Stimulated activated naive CD8-positive, alpha-beta T cell treated with anti-CD3 and anti-CD28 coated beads, Interleukin-15, Interleukin-2, amounts not matched to agents 100 ng/mL and 50 ng/mL, for 24 hours (primary cell): ENCODE results near the gene CD47.
A peak's percentile ranks its signal among the peaks of the same experiment; 100 is the strongest.

Experiments used
- H3K27ac Mint-ChIP-seq: one replicate; pipeline ENCODE4 v1.8.0; 2021; ENCODE audit warnings: mild to moderate bottlenecking, mixed read lengths
- H3K27me3 Mint-ChIP-seq: one replicate; pipeline ENCODE4 v1.8.0; 2021; ENCODE audit warnings: mixed read lengths
- H3K36me3 Mint-ChIP-seq: one replicate; pipeline ENCODE4 v1.8.0; 2021; ENCODE audit warnings: low read depth, mixed read lengths
- H3K4me1 Mint-ChIP-seq: one replicate; pipeline ENCODE4 v1.8.0; 2021; ENCODE audit warnings: low read depth, mixed read lengths
- H3K4me3 Mint-ChIP-seq: one replicate; pipeline ENCODE4 v1.8.0; 2021; ENCODE audit warnings: mild to moderate bottlenecking, mixed read lengths
- H3K9me3 Mint-ChIP-seq: one replicate; pipeline ENCODE4 v1.8.0; 2021; ENCODE audit warnings: mixed read lengths

The CD47 gene

GRCh38 chr3:108008931-108009639, 81.7 kb downstream of the CD47 start:
- H3K27me3 Mint-ChIP-seq, result peaks cover 7% of the 10 kb centered on the region
- no peak overlapping the region for H3K27ac Mint-ChIP-seq
- no peaks in the 10 kb centered on the region for H3K36me3 Mint-ChIP-seq
- H3K9me3 Mint-ChIP-seq, result no peaks in the 10 kb centered on the region
- H3K4me1 Mint-ChIP-seq, result peaks cover 23% of the 10 kb centered on the region
- H3K4me3 Mint-ChIP-seq, result no peak overlapping the region

- H3K36me3 Mint-ChIP-seq, result no peaks in the 10 kb centered on the region
- H3K9me3 Mint-ChIP-seq, result no peaks in the 10 kb centered on the region
- H3K27ac Mint-ChIP-seq, result no peak overlapping the region
- H3K27me3 Mint-ChIP-seq, result peaks cover 7% of the 10 kb centered on the region
- no peak overlapping the region for H3K4me3 Mint-ChIP-seq
- peaks cover 23% of the 10 kb centered on the region for H3K4me1 Mint-ChIP-seq
Observed at GRCh38 chr3:108008106-108008505, 82.7 kb downstream of the CD47 start.

GRCh38 chr3:108006881-108007331, 83.9 kb downstream of the CD47 start:
- no peaks in the 10 kb centered on the region for H3K9me3 Mint-ChIP-seq
- peaks cover 23% of the 10 kb centered on the region for H3K4me1 Mint-ChIP-seq
- peaks cover 7% of the 10 kb centered on the region for H3K27me3 Mint-ChIP-seq
- H3K36me3 Mint-ChIP-seq, result no peaks in the 10 kb centered on the region
- no peak overlapping the region for H3K4me3 Mint-ChIP-seq
- no peak overlapping the region for H3K27ac Mint-ChIP-seq

- Mint-ChIP-seq H3K9me3 (no peaks in the 10 kb centered on the region), H3K4me1 (peaks cover 23% of the 10 kb centered on the region)
Observed at GRCh38 chr3:108006077-108006771, 84.6 kb downstream of the CD47 start.

GRCh38 chr3:108004647-108005046, 86.2 kb downstream of the CD47 start:
- Mint-ChIP-seq H3K4me3 (peak overlapping the region; percentile 19), H3K36me3 (no peaks in the 10 kb centered on the region), H3K27me3 (peaks cover 7% of the 10 kb centered on the region), H3K9me3 (peaks cover 4% of the 10 kb centered on the region), H3K27ac (no peak overlapping the region), H3K4me1 (peaks cover 23% of the 10 kb centered on the region)

More at GRCh38 chr3:108006077-108006771, 84.6 kb downstream of the CD47 start:
- peaks cover 7% of the 10 kb centered on the region for H3K27me3 Mint-ChIP-seq
- H3K27ac Mint-ChIP-seq, result no peak overlapping the region
- H3K4me3 Mint-ChIP-seq, result peak overlapping the region; percentile 40
- H3K36me3 Mint-ChIP-seq, result no peaks in the 10 kb centered on the region

- Mint-ChIP-seq H3K36me3 (no peaks in the 10 kb centered on the region), H3K27ac (no peak overlapping the region), H3K27me3 (peaks cover 7% of the 10 kb centered on the region), H3K4me1 (peaks cover 13% of the 10 kb centered on the region), H3K4me3 (no peak overlapping the region), H3K9me3 (peaks cover 4% of the 10 kb centered on the region)
Observed at GRCh38 chr3:108001457-108001856, 89.4 kb downstream of the CD47 start.

GRCh38 chr3:107999215-107999775, 91.5 kb downstream of the CD47 start:
- no peak overlapping the region for H3K4me3 Mint-ChIP-seq
- peaks cover 4% of the 10 kb centered on the region for H3K9me3 Mint-ChIP-seq
- H3K4me1 Mint-ChIP-seq, result no peaks in the 10 kb centered on the region
- H3K27ac Mint-ChIP-seq, result no peak overlapping the region
- H3K27me3 Mint-ChIP-seq, result no peaks in the 10 kb centered on the region
- no peaks in the 10 kb centered on the region for H3K36me3 Mint-ChIP-seq

GRCh38 chr3:107997671-107998070, 93.2 kb downstream of the CD47 start:
- no peaks in the 10 kb centered on the region for H3K27me3 Mint-ChIP-seq
- no peak overlapping the region for H3K4me3 Mint-ChIP-seq
- no peak overlapping the region for H3K27ac Mint-ChIP-seq
- H3K36me3 Mint-ChIP-seq, result no peaks in the 10 kb centered on the region
- peaks cover 4% of the 10 kb centered on the region for H3K9me3 Mint-ChIP-seq
- peaks cover 5% of the 10 kb centered on the region for H3K4me1 Mint-ChIP-seq

- H3K4me1 Mint-ChIP-seq, result peaks cover 5% of the 10 kb centered on the region
- no peak overlapping the region for H3K4me3 Mint-ChIP-seq
- H3K27ac Mint-ChIP-seq, result no peak overlapping the region
- H3K36me3 Mint-ChIP-seq, result no peaks in the 10 kb centered on the region
- H3K27me3 Mint-ChIP-seq, result no peaks in the 10 kb centered on the region
- H3K9me3 Mint-ChIP-seq, result peaks cover 4% of the 10 kb centered on the region
Observed at GRCh38 chr3:107995823-107996222, 95.0 kb downstream of the CD47 start.

- H3K4me3 Mint-ChIP-seq, result no peak overlapping the region
Observed at GRCh38 chr3:107994956-107995715, 95.7 kb downstream of the CD47 start.

GRCh38 chr3:107994181-107994580, 96.7 kb downstream of the CD47 start:
- Mint-ChIP-seq H3K27me3 (no peaks in the 10 kb centered on the region), H3K4me1 (peaks cover 5% of the 10 kb centered on the region), H3K9me3 (no peaks in the 10 kb centered on the region), H3K4me3 (no peak overlapping the region), H3K36me3 (no peaks in the 10 kb centered on the region), H3K27ac (peak overlapping the region; percentile 38)

More at GRCh38 chr3:107994956-107995715, 95.7 kb downstream of the CD47 start:
- Mint-ChIP-seq H3K27me3 (no peaks in the 10 kb centered on the region), H3K9me3 (peaks cover under 1% of the 10 kb centered on the region), H3K27ac (no peak overlapping the region), H3K4me1 (peaks cover 5% of the 10 kb centered on the region), H3K36me3 (no peaks in the 10 kb centered on the region)

- Mint-ChIP-seq H3K4me1 (peaks cover 8% of the 10 kb centered on the region), H3K27me3 (no peaks in the 10 kb centered on the region), H3K27ac (peak overlapping the region; percentile 38), H3K36me3 (no peaks in the 10 kb centered on the region), H3K4me3 (no peak overlapping the region), H3K9me3 (no peaks in the 10 kb centered on the region)
Observed at GRCh38 chr3:107993771-107994170, 97.1 kb downstream of the CD47 start.
